ENCODE data around the gene RANBP3.
A peak's percentile ranks its signal among the peaks of the same experiment; 100 is the strongest.
"Not testable (repeated sequence)": the region's sequence is repeated elsewhere in the genome, so short reads cannot be mapped to it uniquely, and the experiment has no call there.

RANBP3 gene

DNA sequence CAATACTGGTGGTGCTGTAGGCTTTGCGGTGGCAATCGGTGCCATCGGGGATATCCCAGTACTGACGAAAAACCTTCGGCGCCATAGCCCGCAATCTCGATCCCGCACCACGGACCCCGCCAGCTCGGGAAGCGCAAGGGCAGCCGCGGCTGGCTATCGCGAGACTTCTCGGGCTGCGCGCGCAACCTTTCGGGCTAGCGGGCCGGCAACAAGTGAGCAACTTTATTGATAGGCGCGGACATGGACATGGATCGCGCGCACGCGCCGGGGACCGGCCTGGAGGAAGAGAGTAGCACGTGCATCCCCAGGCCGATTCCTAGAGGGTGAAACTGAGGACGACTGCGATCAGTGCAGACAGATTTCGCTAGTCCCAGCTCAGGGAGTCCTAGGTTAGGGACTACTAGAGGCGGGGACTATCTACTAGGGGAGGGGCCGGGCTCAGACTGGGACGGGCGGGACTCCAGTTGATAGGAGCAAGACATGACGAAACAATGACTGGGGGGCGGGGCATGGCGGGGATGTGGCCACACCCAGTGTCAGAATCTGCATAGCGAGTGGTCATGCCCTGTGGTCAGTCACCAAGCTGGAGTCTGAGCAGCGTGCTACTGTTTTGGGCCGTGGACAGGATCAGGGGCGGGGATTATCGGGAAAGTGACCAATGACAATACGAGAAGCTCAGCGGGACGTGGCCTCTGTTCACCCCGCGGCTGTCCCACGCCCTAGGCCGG lies 74.2 kb downstream of the RANBP3 start, which contains the start of gene NDUFA11:
Gene NDUFA11 (minus strand): TSS at position 167 of the 728 bp plus-strand sequence. CDS start 82 bp downstream, at position 85.
- DNase-seq (ENCODE audit: low spot score): peak; percentile 96

DNA sequence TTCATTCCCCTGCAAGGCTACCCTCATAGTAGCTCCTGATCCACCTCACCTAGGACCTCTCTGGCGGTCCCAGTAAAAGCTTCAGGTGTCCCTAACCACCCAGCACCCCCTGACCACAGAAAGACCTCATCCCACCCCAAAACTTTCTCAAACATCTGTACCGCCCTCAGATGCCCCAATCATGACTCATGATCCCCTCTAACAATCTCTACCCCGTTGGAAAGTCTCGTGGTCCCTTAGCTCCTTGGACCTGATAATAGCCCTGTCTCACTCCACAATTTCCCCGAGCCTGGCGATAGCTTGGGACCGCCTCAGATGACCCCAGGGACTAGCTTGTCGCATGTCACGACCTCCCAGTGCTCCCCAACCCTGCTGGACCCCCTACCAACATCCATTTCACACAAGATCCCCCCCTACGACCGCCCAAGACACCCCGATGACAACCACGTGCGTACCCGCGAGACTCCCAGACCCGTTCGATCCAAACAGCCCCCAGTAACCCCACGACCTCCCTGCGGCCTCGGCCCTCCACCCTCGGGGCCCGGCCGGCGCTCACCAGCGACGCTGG lies 74.8 kb downstream of the RANBP3 start:
- DNase-seq (ENCODE audit: low spot score): peak; percentile 32

DNA sequence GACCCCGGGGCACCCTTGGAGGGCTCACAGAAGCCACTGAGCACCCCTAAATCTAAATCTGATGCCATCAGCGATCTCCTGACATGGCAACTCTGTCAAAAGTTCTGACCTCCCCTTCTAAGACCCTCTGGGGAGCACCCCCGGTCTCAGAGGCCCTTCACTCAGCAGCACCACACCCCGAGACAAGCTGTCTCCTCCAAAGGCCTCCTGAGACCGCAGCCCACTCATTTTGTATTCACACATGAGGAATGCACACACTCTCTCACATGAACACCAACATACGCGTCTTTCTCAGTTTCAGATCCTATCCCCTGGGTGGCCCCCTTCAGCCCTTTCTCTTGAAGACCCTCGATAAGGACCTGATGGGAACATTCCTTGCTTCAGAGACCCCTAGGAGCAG lies 77.0 kb downstream of the RANBP3 start:
- DNase-seq (ENCODE audit: low spot score): no peak

DNA sequence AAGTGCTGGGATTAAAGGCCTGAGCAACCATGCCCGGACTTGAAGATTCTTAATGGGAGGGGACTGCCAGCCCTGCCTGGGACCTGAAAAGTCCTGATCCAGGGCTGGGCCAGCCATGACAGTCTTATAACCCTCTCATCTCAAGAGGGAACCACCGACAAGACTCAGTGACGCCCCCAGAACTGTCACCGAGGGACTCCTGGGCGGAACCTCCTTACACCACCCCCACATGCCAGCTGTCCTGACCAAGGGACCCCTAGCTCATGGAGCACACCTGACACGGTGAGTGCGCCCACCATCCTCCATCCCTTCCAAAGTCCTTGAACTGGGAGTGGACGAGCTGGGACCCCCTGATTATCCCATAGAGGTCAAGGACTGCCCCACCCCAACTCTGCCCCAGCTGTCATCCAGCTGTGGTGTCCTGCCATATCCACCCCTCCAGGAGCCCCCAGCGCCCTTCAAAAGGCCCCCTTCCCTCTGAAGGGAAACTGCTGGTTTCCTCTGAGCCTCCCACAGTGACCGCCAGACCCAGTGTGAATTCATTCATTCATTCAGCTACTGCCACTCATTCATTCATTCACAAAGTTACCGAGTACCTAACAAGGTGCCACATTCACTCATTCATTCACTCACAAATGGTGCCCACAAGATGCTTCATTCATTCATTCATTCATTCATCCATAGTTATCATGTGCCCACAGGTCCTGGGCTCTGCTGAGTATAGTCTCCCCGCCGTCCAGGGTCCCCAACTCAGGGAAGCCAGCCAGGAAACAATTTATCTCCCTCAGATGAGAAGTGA lies 78.0 kb downstream of the RANBP3 start:
- no peak for DNase-seq (ENCODE audit: low spot score)

DNA sequence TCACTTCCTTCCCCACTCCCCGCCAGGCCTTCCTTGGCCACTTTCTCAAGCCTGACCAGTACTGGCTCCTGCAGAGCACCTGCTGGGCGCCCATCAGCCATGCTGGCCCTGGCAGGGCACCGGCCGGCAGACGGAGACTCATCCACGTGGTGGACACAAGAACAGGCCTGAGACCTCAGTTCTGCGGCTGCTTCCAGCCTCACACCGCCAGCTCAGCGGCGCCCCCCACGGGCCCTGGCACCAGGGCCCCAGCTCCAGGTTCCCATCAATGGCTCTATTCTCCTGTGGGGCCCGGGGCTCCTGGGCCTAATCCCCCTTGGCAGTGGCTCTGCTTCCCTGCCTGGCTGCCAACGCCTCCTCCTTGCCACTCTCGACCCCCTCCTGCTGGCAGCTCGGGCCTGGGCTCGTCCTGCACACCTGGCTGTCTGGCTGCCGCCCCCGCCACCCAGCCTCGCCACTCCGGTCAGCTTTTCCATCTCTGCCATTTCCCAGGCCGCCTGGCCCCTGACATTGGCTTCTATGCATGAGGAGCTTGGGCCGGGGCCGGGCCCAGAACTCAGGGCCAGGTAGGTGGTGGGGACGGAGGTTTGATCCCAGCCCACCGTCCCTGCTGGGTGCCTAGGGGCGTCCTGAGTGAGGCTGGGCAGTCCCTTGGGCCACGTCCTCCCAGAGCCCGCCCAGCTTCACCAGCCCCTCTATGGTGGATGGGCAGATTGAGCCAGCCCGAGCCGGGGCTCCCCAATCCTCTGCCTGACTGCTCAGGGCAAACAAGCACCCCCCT lies 80.6 kb downstream of the RANBP3 start:
- no peak for DNase-seq (ENCODE audit: low spot score)

DNA sequence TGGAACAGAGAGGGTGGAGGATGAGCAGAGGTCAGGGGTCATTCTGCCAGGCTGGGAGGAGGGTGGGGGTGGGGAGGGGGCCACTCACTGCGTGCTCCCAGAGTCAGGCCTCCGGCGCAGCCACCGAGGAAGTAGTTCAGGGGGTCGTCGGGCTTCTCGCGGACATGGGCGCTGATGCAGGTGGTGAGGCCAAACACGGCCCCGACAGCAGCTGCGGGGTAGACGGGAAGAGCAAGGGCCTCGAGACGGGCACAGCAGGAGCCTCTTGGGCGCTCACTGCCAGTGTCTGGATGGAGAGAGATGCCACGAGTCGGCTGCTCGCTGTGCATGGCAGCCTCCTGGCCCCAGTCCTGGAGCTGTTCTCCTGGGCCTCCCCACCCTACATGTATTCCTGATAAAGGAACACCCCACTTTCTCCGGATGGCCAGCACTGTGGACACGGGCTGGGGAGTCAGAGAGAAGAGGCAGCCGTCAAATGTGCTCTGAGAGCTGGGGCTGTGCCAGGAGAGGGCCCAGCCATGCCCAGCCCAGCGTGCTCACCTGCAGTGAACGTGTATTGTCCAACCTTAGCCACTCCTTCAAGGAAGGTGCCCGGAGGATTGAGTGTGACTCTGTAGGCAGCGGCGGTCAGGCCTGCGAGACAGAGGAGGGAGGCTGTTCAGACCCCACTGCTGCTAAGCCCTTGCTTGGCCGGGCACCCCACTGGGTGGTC lies 81.4 kb downstream of the RANBP3 start:
- no peak for DNase-seq (ENCODE audit: low spot score)

DNA sequence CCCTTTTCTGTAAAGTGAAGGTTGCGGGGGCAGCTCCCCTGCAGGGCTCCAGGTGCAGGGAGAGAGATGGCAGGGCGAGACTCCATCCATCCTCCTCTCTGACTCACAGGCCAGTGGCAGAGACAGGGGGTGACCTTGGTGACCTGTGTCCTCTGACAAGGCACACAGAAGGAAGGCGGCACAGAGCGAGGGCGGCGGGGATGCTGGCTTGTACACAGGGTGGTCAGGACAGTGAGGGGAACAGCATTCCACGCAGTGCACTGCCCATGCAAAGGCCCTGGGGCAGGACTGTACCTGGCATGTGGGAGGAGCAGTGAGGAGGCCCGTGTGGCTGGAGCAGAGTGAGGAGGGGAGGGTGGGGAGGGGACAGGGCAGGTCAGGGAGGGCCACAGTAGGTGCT lies 82.0 kb downstream of the RANBP3 start:
- DNase-seq (ENCODE audit: low spot score): no peak

DNA sequence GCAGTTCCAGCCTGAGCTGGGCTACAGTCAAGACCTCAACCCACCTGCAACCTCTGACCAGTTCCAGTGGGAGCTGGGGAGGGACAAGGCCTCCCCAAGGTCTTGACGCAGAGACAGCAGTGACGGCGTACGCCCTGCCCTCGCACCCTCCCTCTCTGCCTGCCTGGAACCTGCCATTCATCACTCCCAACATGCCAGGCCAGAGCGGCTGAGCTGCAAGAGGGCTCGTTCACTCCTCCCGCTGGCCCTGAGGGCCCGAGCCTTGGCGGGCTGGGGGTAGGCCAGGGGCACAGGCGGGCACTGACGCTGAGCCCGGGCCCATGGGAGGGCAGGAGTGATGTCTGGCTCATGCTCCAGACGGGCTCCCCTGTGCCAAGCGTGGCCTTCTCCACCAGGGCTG lies 82.5 kb downstream of the RANBP3 start:
- DNase-seq (ENCODE audit: low spot score): no peak

DNA sequence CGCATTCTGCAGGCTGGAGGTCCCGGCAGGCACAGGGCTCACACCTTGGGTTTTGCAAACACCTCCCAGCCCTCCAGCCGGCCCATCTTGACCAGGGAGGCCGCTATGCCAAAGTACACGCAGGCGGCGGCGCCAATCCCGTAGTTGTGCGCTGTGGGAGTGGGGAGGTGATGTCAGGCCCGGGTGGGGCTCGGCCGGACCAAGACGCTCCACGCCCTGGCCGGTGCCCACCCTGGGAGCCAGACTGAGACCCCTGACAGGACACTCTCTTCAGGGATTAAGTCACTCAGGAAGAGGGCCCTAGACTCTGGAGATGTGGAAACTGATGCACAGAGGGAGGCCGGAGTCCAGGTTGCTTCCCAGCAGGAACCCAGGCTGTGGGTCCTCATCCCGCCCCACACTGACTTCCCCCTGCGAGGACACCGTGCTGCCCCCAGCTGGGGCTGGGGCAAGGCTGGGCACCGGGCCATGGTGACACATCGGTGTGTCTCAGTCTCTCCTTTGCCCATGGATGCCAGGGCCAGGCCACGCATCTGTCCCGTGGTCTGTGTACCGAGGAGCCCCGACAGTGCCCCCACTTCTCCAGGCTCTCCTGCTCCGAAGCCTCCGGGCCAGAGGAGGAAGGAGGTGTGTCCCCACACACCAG lies 83.1 kb downstream of the RANBP3 start:
- peak; percentile 25 for DNase-seq (ENCODE audit: low spot score)

DNA sequence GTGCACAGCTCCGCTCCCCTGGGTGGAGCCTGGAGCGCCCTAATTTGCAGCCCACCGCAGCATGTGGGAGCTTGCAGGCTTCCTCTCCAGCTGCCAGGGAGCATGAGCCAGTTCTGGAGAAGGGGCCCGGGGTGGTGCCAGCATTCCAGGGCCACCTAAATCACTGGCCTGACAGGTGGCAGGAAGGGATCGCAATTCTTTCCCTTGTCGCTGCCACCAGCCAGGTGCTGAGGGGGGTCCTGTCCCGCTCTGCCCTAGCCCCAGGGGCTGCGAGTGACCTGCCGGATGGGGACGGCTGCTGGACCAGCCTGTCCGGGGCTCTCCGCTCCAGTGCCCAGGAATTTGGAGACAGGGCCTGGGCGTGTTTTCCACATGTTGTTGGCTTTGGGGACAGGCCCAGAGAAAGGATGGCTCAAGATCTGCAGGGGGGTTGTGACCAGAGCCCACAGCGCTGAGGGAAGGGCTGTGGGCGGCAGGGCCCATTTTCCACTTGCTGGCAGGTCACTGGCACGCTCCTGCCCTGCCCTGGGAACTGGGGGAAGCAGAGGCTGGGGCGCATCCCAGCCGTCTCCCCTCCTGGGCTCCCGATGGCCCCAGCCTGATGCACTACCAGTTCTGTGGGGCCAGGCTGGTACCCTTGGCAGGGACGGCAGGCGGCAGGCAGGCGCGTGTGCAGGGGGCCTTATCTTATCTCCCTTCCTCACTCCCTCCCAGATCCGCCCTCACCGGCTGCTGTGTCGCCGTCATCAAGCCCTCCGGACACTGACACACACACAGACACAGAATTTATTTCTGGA lies 83.8 kb downstream of the RANBP3 start:
- peak; percentile 85 for DNase-seq (ENCODE audit: low spot score)

DNA sequence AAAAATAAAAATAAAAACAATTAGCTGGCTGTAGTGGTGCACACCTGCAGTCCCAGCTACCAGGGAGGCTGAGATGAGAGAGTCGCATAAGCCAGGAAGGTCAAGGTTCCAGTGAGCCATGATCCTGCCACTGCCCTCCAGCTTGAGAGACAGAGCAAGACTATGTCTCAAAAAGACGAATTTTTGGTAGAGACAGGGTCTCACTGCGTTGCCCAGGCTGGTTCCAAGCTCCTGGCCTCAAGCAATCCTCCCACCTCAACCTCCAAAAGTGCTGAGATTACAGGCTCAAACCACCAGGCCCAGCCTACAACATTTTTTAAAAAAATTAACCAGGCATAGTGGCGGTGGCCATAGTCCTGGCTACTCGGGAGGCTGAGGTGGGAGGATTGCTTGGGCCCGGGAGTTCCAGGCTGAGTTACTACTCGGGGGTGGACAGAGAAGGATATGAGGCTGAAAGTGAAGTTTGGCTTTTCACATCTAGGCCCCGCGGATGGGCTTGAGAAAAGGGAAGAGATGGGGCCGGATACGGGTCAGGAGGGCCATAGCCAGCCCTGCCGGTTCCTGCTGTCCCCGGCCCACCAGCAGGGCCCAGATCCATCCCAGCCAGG lies 84.5 kb downstream of the RANBP3 start:
- DNase-seq (ENCODE audit: low spot score): no peak

DNA sequence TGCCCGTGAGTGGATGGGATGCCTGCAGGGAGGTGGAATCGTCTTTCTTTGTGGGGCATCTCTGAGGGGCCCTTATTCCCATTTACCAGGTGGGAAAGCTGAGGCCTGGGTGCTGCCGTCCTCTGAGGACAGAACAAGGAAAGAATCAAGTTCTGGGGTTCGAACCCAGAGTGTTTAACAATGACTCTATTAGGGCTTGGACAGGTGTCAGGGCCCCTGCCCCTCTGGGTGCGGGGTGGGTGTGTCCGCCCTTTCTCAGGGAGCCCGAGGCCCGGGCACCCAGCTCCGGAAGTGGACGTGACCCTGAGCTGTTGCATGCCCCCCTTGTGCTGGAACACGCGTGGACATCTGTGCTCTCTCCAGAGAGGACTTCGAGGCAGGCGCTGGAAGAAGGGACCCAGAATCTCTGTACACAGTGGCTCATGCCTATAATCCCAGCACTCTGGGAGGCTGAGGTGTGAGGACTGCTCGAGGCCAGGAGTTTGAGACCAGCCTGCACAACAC lies 85.1 kb downstream of the RANBP3 start:
- no peak for DNase-seq (ENCODE audit: low spot score)

DNA sequence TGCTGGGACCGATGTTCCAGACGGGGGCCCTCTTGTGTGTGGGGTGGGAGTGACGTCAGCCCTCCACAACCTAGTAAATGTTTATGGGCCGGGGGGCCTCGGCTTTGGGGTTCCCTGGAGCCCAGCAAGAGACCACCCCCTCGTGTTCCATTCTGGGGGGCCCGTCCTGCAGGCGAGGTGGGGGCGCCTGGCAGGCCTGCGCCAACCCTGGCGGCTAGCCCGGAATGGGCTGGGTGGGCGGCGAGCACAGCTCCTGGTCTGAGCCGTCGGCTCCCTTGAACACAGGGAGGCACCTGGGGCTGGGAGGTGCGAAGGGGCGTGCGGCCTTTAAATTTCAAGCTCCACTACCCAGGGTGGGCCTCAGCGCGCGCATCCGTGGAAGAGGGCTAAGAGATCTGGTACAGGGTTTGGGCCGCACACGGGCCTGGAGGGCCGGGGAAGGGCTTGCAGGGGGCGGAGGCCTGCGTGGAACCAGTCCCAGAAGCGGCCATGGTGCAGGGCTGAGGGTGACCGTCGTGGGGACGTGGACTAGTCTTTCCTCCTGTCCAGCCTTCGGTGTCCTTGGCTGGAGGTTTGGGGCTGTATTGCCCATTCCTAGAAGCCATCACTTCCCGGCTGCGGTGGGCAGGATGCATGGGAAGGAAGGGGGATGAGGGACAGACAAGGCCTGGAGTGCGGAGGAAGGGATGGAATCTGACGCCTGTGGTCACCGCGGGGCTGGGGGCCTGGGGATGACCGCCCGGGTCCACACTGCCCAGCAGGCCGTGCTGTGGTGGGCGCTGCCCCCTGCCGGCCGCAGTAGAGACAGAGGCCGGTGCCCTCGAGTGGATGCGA lies 85.8 kb downstream of the RANBP3 start:
- peak; percentile 33 for DNase-seq (ENCODE audit: low spot score)

DNA sequence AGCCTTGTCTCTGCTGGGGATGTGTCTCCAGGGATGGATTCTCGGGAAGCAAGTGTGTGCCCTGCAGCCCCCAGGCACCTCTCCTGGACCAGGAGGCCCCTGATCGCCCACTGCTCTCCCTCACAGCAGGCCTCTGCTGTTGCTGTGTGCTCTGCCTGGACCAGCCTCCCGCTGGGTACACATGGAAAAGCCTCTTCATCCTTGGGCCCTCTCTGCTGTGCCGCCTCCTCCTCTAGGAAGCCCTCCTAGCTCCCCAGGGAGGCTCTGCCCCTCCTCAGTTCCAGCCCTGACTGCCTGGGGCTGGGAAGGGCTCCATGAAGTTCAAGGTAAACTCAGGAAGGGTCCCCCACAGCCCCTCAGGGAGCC lies 86.4 kb downstream of the RANBP3 start:
- DNase-seq (ENCODE audit: low spot score): no peak

DNA sequence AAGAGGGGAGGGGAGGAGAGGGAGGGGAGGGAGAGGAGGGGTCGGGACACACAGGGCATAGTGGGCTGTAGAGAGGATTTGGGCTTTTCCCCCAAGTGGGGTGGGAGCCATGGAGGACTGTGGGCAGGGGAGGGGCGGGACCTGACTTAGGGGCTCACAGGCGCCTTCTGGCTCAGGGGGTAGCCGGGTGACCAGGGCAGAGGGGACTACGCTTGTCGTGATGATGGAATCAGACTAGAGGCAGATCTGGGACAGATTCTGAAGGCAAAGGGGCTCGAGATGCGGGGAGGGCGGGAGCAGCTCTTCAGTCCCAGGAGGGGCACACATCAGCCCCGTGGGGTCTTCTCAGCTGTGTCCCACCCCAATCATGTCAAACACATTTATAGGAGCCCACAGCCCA lies 87.8 kb downstream of the RANBP3 start:
- DNase-seq (ENCODE audit: low spot score): no peak

DNA sequence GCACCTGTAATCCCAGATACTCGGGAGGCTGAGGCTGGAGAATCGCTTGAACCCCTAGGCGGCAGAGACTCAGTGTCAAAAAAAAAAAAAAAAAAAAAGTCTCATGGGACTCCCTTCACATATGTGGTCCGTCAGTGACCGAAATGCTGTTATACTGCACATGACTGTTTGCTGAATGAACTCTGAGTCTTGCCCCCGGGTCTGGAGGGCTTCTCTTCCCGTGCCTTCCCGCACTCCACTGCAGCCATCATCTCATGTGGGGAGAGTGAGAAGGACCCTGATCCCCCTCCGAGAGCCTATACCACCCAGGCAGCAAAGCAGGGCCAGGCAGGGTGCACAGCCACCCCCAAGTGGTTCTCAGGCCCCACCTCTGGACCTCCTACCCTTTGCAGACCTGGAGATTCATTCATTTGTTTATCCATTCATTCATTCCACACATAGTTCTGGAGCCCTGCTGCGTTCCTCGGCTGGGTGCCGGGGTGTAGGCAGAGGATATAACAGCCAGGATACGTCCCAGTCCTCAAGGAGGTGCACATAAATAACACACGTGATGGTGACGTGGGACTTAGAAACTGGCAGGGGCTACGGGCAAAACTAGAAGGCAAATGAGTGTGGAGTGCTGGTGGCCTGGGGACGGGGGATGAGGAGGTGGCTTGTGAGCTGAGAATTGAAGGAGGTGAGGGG lies 88.5 kb downstream of the RANBP3 start:
- DNase-seq (ENCODE audit: low spot score): no peak

DNA sequence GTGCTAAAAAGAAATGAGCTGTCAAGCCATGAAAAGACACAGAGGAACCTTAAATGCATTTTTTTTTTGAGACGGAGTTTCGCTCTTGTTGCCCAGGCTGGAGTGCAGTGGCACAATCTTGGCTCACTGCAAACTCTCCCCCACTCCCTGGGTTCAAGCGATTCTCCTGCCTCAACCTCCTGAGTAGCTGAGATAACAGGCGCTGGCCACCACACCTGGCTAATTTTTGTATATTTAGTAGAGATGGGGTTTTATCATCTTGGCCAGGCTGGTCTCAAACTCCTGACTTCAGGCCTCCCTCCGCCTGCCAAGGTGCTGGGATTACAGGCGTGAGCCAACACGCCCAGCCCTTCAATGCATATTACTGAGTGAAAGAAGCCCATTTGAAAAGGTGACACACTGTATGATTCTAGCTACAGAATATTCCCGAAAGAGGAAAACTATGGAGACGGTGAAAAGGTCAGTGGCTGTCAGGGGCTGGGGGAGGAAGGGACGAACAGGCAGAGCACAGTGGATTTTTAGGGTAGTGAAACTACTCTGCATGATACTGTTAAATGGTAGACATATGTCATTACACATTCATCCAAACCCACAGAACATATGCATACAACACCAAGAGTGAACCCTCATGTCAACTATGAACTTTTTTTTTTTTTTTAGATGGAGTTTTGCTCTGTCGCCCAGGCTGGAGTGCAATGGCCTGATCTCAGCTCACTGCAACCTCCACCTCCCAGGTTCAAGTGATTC lies 93.7 kb downstream of the RANBP3 start:
- not testable (repeated sequence) for DNase-seq (ENCODE audit: low spot score)

Data from hematopoietic multipotent progenitor cell treated with erythropoietin and hydrocortisone succinate and interleukin-3 and kit ligand, for 15 days (in vitro differentiated cells).